K562 (cell line): ENCODE measurements around the gene AGO4.

Experiments
- CTCF ChIP-seq, 3 experiments: IDR thresholded peaks in 2 of 3; conservative IDR thresholded peaks in 1 of 3; 2 replicates each; pipeline ENCODE4 v1.5.1; 2011 to 2012; ENCODE audit warnings: low read length in 3 of 3, mild to moderate bottlenecking in 3 of 3, control low read depth in 2 of 3, improper control_type of control experiment in 1 of 3, inconsistent platforms in 1 of 3, low read depth in 1 of 3, mixed read lengths in 1 of 3, moderate library complexity in 1 of 3; ENCODE audit not compliant: insufficient read depth in 2 of 3
- HDAC1 ChIP-seq, 2 experiments: fragments of 450-650 bp; IDR thresholded peaks; 2 replicates each; pipeline ENCODE4 v1.6.1; 2016 to 2017; ENCODE audit warnings: inconsistent platforms in 1 of 2, mild to moderate bottlenecking in 1 of 2, moderate library complexity in 1 of 2
- KLF13 ChIP-seq: fragments of 450-650 bp; IDR thresholded peaks from 2 replicates; pipeline ENCODE4 v1.6.1; 2016; ENCODE audit warnings: missing genetic modification characterization, low read depth, mild to moderate bottlenecking, missing compliant biosample characterization, moderate library complexity, borderline replicate concordance
- MAX ChIP-seq: sonication (generic); formaldehyde crosslinking; IDR thresholded peaks from 2 replicates; pipeline ENCODE4 v1.9.0; 2022; ENCODE audit warnings: mild to moderate bottlenecking, missing genetic modification reagents
- PHF8 ChIP-seq: fragments of 200-600 bp; sonication (generic); IDR thresholded peaks from 2 replicates; pipeline ENCODE4 v1.6.1; 2012; ENCODE audit warnings: mixed run types, mild to moderate bottlenecking, inconsistent platforms, low read length, moderate library complexity, borderline replicate concordance
- RNF2 ChIP-seq: sonication (generic); IDR thresholded peaks from 2 replicates; pipeline ENCODE4 v1.6.1; 2016
- SMC3 ChIP-seq: conservative IDR thresholded peaks from 2 replicates; pipeline ENCODE4 v1.6.1; 2011; ENCODE audit warnings: low read depth, low read length, improper control_type of control experiment; ENCODE audit not compliant: insufficient read depth
- TAF7 ChIP-seq: fragments of 450-650 bp; IDR thresholded peaks from 2 replicates; pipeline ENCODE4 v1.6.1; 2016; ENCODE audit warnings: missing genetic modification characterization, missing compliant biosample characterization
- TBL1XR1 ChIP-seq, 2 experiments: IDR thresholded peaks; 2 replicates each; pipeline ENCODE4 v1.6.1; 2012; ENCODE audit warnings: improper control_type of control experiment in 2 of 2, low read length in 2 of 2, mild to moderate bottlenecking in 1 of 2
- ZC3H11A ChIP-seq: IDR thresholded peaks from 2 replicates; pipeline ENCODE4 v1.6.1; 2012; ENCODE audit warnings: low read depth, low read length, improper control_type of control experiment

GRCh38 chr1:35838693-35839245 lies 31.0 kb downstream of the AGO4 start:
- TF ChIP-seq TAF7 (no peak), TBL1XR1 (IDR thresholded peaks at IDR 0.05; ENCODE audit: low read length in 2 of 2) (no peak), HDAC1 (IDR thresholded peaks at IDR 0.05) (no peak), CTCF (IDR thresholded peaks at IDR 0.05 in 2 of 3, conservative IDR thresholded peaks at IDR 0.05 in 1 of 3; ENCODE audit: insufficient read depth in 2 of 3, low read depth in 1 of 3, low read length in 3 of 3) (no peak), MAX (CRISPR knock-in tag) (no peak), PHF8 (no peak), ZC3H11A (no peak), SMC3 (no peak), RNF2 (no peak), KLF13 (tag) (no peak)
